HG03342 (cell line): Measurements from ENCODE around the gene TAAR9.

Experiments used
- ATAC-seq: cut with Tn5 transposase; IDR thresholded peaks from one replicate; pipeline ENCODE4 v1.9.1; 2021; ENCODE audit warnings: mild to moderate bottlenecking, moderate library complexity; ENCODE audit not compliant: unreplicated experiment

The TAAR9 gene

GRCh38 chr6:132584698-132585097, 46.6 kb downstream of the TAAR9 start:
- no peak for ATAC-seq

- ATAC-seq = no peak
Observed at GRCh38 chr6:132587424-132587823, 49.3 kb downstream of the TAAR9 start.
